Ovary (tissue), 9 donors: Measurements from ENCODE around the gene TPD52L1. TPM values are rescaled to one million over a fixed set of nuclear protein-coding genes. Genes with fewer than 3 reads are reported as not detected.

ENCODE experiments used
- DNase-seq, 5 donors: peaks; one replicate each; pipeline ENCODE4 v3.0.0-alpha.2; 2019 to 2020
- H3K27ac ChIP-seq, 2 donors: fragments of 200-600 bp; one replicate each; pipeline versions ENCODE4 v1.5.1 to v1.8.0; 2019 to 2022
- H3K27me3 ChIP-seq: fragments of 200-600 bp; one replicate; pipeline ENCODE4 v1.8.0; 2022
- H3K36me3 ChIP-seq: fragments of 200-600 bp; sonication (generic); one replicate; pipeline ENCODE4 v1.5.1; 2019
- H3K4me1 ChIP-seq: one replicate; pipeline ENCODE4 v1.8.1; 2013; ENCODE audit warnings: mild to moderate bottlenecking, moderate library complexity; ENCODE audit not compliant: insufficient read depth
- H3K4me3 ChIP-seq: fragments of 200-600 bp; sonication (generic); one replicate; pipeline ENCODE4 v1.5.1; 2017
- H3K9me3 ChIP-seq, 2 donors: fragments of 200-600 bp in 1 of 2; sonication (generic) in 1 of 2; one replicate each; pipeline versions ENCODE4 v1.5.1 to v1.8.1; 2013 to 2019; ENCODE audit warnings: mild to moderate bottlenecking in 1 of 2, moderate library complexity in 1 of 2
- EP300 ChIP-seq: sonication (generic); formaldehyde crosslinking; IDR thresholded peaks from one replicate; pipeline ENCODE4 v1.6.1; 2017; ENCODE audit warnings: antibody characterized with exemption
- POLR2A ChIP-seq: fragments of 450-650 bp; IDR thresholded peaks from one replicate; pipeline ENCODE4 v1.6.1; 2017; ENCODE audit warnings: antibody characterized with exemption, mild to moderate bottlenecking, moderate library complexity
- WGBS, 3 donors: extraction: QIAGEN DNeasy Blood & Tissue Kit in 1 of 3; methylation state at CpG; one replicate each; pipeline versions ENCODE4 v1.1.5 to v1.1.7; 2013 to 2017; 5-methylcytosine and 5-hydroxymethylcytosine counted together
- intact Hi-C, 4 donors: fragments of 100-400 bp; cut with DNase I; formaldehyde crosslinking; loops; one replicate each; pipeline versions ENCODE4 v1.11.0 to v1.15.1; 2022 to 2023
- polyA plus RNA-seq, 2 donors: library from polyadenylated mRNA; stranded (reverse); fragments of 200-250 nt in 1 of 2; fragments of 350-450 nt in 1 of 2; fragmentation: Illumina TruSeq in 1 of 2; extraction: RNeasy Lipid Tissue Mini Kit (QIAGEN cat#74804) in 1 of 2; gene quantifications; one replicate each; pipeline ENCODE4 v1.2.3, GENCODE V29; 2013 to 2014
- total RNA-seq, 7 donors: library from RNA; depleted of rRNA in 2 of 7; stranded (reverse); fragments of >200 nt in 2 of 7; fragmentation: NEBNext Ultra II Directional in 3 of 7; extraction: Animal tissue kit (Norgen Biotek cat#: 25700) in 3 of 7; gene quantifications; one replicate each; pipeline versions ENCODE4 v1.1.0 to v1.2.4, GENCODE V29; 2016 to 2023
- TF ChIP-seq, protein P1 (sequence below), 3 donors: fragments of 450-650 bp in 2 of 3; fragments of 200-600 bp in 1 of 3; IDR thresholded peaks; one replicate each; pipeline versions ENCODE4 v1.5.1 to v1.8.0; 2016 to 2022; ENCODE audit warnings: antibody characterized with exemption in 3 of 3, mild to moderate bottlenecking in 1 of 3
- donor health status: DM: no; HTN: no; CAD: no; lungs with moderate emphysema.
- donor health status: DM: no; HTN: no; CAD: no.
- donor health status: Bipolar disorder and iron deficiency.
- donor health status: DM: yes; HTN: yes; CAD: no.
- donor health status: DM: no; HTN: no; CAD: no.
- donor health status: DM: yes; HTN: yes; CAD: no.

Gene TPD52L1
- total and polyA plus RNA-seq, 9 donors, result 14.4 to 154 (median 27.4) TPM

DNA sequence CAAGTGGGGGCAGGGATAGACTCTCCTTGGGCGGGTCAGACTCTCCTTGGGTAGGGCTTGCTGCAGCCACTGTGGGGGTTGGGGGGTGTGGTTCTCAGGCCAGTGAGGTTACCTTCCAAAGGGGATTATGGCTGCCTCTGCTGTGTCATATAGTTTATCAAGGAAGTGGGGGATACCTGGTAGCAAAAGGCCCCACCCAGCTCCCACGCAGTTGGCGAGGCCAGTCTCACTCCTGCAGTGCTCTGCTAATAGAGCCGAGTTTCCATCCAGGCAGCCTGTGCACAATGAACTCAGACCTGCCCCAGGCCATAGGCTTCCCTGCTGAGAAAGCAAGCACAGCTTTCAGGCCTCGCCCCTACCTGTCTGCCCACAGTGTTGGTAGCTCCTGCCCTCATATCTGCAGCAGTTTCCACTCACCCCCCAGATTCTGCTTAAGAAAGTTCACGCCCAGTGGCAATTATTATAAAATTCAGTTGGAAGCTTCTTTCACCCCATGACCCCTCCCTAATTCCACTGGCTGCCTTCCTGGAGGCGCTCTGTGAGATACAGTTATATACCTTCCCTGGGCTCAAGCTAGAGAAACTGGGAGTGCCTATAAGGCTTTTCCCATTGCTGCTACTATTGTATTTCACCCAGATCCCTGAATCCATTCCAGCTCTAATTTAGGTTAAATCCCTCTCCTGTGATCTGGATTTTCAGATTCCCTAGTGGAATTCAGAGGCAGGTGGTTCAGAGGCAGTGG lies 92.1 kb downstream of the TPD52L1 start:
- intact Hi-C loops, result no loop called here
- no peaks in the 10 kb centered on the region for H3K4me1 ChIP-seq
- H3K27me3 ChIP-seq, result no peaks in the 10 kb centered on the region
- TF ChIP-seq EP300 (no peak), POLR2A (no peak)
- WGBS, 3 donors, result 94% methylated on average over 7 of the region's 7 CpGs
- H3K27ac ChIP-seq, result no peak overlapping the region
- H3K4me3 ChIP-seq, result no peak overlapping the region
- no peaks in the 10 kb centered on the region for H3K36me3 ChIP-seq
- H3K9me3 ChIP-seq, result no peaks in the 10 kb centered on the region
- no peak for DNase-seq

DNA sequence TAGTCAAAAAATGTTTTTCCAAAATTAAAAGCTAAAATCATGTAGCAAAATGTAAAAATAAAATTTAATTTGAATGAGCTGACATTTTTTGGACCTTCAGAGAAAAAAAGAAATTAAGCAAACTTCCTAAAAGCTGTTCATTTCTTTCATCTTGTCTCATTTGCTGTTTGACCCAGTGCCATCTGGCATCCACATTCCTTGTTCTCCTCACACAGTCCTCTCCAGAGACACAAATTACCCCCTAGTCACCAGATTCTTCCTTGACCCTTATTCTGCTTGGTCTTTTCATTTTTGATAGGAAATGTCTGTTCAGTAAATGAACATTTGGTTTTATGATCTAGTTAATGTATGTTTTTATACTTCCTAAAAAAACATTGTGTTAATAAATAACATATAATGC lies 93.0 kb downstream of the TPD52L1 start:
- no peaks in the 10 kb centered on the region for H3K36me3 ChIP-seq
- no peak overlapping the region for H3K27ac ChIP-seq
- intact Hi-C loops, result no loop called here
- TF ChIP-seq EP300 (no peak), POLR2A (no peak)
- TF ChIP-seq, protein P1, sequence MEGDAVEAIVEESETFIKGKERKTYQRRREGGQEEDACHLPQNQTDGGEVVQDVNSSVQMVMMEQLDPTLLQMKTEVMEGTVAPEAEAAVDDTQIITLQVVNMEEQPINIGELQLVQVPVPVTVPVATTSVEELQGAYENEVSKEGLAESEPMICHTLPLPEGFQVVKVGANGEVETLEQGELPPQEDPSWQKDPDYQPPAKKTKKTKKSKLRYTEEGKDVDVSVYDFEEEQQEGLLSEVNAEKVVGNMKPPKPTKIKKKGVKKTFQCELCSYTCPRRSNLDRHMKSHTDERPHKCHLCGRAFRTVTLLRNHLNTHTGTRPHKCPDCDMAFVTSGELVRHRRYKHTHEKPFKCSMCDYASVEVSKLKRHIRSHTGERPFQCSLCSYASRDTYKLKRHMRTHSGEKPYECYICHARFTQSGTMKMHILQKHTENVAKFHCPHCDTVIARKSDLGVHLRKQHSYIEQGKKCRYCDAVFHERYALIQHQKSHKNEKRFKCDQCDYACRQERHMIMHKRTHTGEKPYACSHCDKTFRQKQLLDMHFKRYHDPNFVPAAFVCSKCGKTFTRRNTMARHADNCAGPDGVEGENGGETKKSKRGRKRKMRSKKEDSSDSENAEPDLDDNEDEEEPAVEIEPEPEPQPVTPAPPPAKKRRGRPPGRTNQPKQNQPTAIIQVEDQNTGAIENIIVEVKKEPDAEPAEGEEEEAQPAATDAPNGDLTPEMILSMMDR (IDR thresholded peaks at IDR 0.05), result no peak
- no peaks in the 10 kb centered on the region for H3K4me1 ChIP-seq
- DNase-seq, result no peak
- H3K9me3 ChIP-seq, result no peaks in the 10 kb centered on the region
- no peak overlapping the region for H3K4me3 ChIP-seq
- no peaks in the 10 kb centered on the region for H3K27me3 ChIP-seq

DNA sequence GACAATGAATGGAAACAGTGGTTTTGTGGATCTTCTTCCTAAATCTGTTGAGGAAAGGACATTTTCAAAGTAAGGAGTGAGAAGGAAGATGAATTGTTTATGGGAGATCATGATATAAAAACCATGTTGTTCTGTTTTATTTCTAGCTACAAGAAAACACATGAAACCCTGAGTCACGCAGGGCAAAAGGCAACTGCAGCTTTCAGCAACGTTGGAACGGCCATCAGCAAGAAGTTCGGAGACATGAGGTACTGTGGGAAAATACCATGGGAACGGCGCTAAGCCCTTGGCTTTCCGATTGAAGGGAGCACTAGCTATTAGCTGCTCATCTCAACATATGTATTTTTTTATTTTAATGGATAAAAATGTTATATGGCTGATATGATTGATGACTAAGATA lies 94.6 kb downstream of the TPD52L1 start:
- WGBS, 3 donors, result 88 to 92% (median 90%) methylated on average over 7 of the region's 7 CpGs
- no peak overlapping the region for H3K4me3 ChIP-seq
- H3K27me3 ChIP-seq, result no peaks in the 10 kb centered on the region
- H3K9me3 ChIP-seq, result no peaks in the 10 kb centered on the region
- no peak for DNase-seq
- no peaks in the 10 kb centered on the region for H3K36me3 ChIP-seq
- TF ChIP-seq POLR2A (no peak), EP300 (no peak)
- TF ChIP-seq, protein P1 (IDR thresholded peaks at IDR 0.05), result no peak
- no peak overlapping the region for H3K27ac ChIP-seq
- H3K4me1 ChIP-seq, result no peaks in the 10 kb centered on the region
- intact Hi-C loops, result no loop called here

DNA sequence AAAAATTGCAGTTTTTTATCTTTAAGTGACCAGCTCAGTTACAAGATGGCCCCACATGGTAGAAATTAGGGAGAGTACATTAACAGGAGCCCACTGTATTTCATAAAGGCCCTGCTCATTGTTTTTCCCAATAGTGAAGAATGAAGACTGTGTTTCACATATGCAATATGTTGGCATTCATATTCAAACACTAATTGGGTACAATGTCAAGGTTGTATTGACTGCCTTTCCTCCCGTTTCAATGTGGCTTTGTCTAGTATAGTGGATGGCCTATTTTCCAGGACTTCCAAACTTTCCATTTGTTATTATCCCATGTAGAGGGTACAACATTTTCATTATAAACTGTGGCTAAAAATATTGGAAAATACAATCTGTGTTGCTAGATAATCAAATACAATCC lies 96.9 kb downstream of the TPD52L1 start:
- no peaks in the 10 kb centered on the region for H3K9me3 ChIP-seq
- H3K27ac ChIP-seq, result no peak overlapping the region
- no peak overlapping the region for H3K4me3 ChIP-seq
- intact Hi-C loops, result no loop called here
- DNase-seq, result no peak
- no peaks in the 10 kb centered on the region for H3K4me1 ChIP-seq
- TF ChIP-seq POLR2A, result no peak
- no peaks in the 10 kb centered on the region for H3K36me3 ChIP-seq
- H3K27me3 ChIP-seq, result no peaks in the 10 kb centered on the region
- WGBS, 3 donors, result 40 to 63% (median 48%) methylated on average over 1 of the region's 1 CpG

DNA sequence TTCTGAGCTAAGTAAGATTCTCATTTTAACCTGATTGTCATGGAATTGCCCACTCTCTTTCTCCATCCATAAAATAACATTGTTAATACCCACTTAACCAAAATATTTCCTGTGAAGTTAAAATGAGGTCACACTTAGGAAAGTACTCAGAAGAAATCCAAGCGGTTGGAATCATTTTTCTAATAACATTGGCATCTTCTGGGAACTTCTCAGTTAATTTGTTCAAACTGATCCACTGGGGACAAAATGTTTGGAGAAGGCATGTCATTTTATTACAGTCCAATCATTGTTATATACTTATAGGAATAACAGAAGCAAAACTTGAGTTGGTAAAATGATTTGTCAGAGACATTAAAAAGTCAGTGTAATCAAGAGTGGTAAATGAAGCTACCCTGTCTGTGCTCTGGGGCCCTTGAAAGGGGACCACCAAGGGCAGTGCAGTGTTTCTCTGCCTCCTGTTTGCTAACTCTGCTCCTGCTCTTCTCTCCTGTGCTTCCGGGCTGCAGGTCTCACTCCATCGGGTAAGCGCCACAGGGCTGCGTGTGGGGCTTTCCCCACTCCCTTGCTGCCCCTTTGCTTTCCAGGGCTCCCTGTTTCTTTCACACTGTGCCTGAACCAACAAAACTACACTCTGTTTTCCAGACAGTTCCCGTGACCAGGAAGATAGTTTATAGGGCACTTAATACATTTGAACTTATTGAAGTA lies 98.1 kb downstream of the TPD52L1 start:
- Histone ChIP-seq H3K27me3 (no peaks in the 10 kb centered on the region), H3K4me3 (no peak overlapping the region), H3K9me3 (no peaks in the 10 kb centered on the region), H3K27ac (no peak overlapping the region), H3K4me1 (no peaks in the 10 kb centered on the region), H3K36me3 (no peaks in the 10 kb centered on the region)
- DNase-seq, result no peak
- WGBS, 3 donors, result 47 to 53% (median 49%) methylated on average over 6 of the region's 6 CpGs
- TF ChIP-seq POLR2A, result no peak
- no peak for TF ChIP-seq EP300
- TF ChIP-seq, protein P1 (IDR thresholded peaks at IDR 0.05), result no peak
- intact Hi-C loops, result no loop called here
